GM23338 (cell line): ENCODE results near the gene FBLN1. TPM values are rescaled to one million over a fixed set of nuclear protein-coding genes. Genes with fewer than 3 reads are reported as not detected.

Experiments
- ATAC-seq: fragments of 200-7000 bp; cut with Tn5 transposase; 3 replicates; pipeline ENCODE4 v1.9.1; 2020
- DNase-seq: peaks from one replicate; pipeline ENCODE4 v3.0.0-alpha.2; 2015; ENCODE audit warnings: low spot score
- H2AFZ ChIP-seq: fragments of 200-600 bp; sonication (generic); 2 replicates; pipeline ENCODE4 v1.8.0; 2016; ENCODE audit warnings: antibody characterized with exemption, mild to moderate bottlenecking, moderate library complexity
- H3F3A ChIP-seq: fragments of 200-600 bp; sonication (generic); replicated peaks from 2 replicates; pipeline ENCODE4 v1.8.0; 2017; ENCODE audit warnings: antibody characterized with exemption, mixed run types, low read depth
- H3K27ac ChIP-seq: fragments of 200-600 bp; sonication (generic); 2 replicates; pipeline ENCODE4 v1.6.1; 2016; ENCODE audit warnings: low read depth
- H3K27me3 ChIP-seq: fragments of 200-600 bp; sonication (generic); 2 replicates; pipeline ENCODE4 v1.8.0; 2016; ENCODE audit warnings: mild to moderate bottlenecking, mixed run types, moderate library complexity; ENCODE audit not compliant: insufficient read depth
- H3K36me3 ChIP-seq: fragments of 200-600 bp; sonication (generic); 2 replicates; pipeline ENCODE4 v1.8.0; 2016; ENCODE audit warnings: mild to moderate bottlenecking; ENCODE audit not compliant: insufficient read depth
- H3K4me1 ChIP-seq: fragments of 200-600 bp; sonication (generic); 2 replicates; pipeline ENCODE4 v1.8.0; 2016; ENCODE audit warnings: mild to moderate bottlenecking, moderate library complexity; ENCODE audit not compliant: insufficient read depth
- H3K4me2 ChIP-seq: fragments of 200-600 bp; sonication (generic); 2 replicates; pipeline ENCODE4 v1.7.1; 2017; ENCODE audit warnings: mixed run types
- H3K4me3 ChIP-seq: fragments of 200-600 bp; sonication (generic); 2 replicates; pipeline ENCODE4 v1.6.1; 2016; ENCODE audit warnings: mixed run types
- H3K79me2 ChIP-seq: fragments of 200-600 bp; sonication (generic); replicated peaks from 2 replicates; pipeline ENCODE4 v1.8.0; 2017; ENCODE audit warnings: mild to moderate bottlenecking; ENCODE audit not compliant: insufficient read depth
- H3K9me2 ChIP-seq: fragments of 200-600 bp; sonication (generic); 2 replicates; pipeline ENCODE4 v1.8.0; 2017; ENCODE audit not compliant: insufficient read depth
- H4K20me1 ChIP-seq: fragments of 200-600 bp; sonication (generic); replicated peaks from 2 replicates; pipeline ENCODE4 v1.8.0; 2017; ENCODE audit warnings: mild to moderate bottlenecking; ENCODE audit not compliant: insufficient read depth
- H3K27ac Mint-ChIP-seq: 2 replicates; pipeline ENCODE4 v1.8.0; 2020; ENCODE audit warnings: inconsistent platforms, mild to moderate bottlenecking, moderate library complexity, mixed read lengths
- H3K27me3 Mint-ChIP-seq: 3 replicates; pipeline ENCODE4 v1.8.0; 2022; ENCODE audit warnings: low read depth, mild to moderate bottlenecking, moderate library complexity, mixed read lengths, inconsistent platforms; ENCODE audit not compliant: insufficient read depth, poor library complexity
- H3K36me3 Mint-ChIP-seq: 3 replicates; pipeline ENCODE4 v1.8.0; 2021; ENCODE audit warnings: low read depth, mild to moderate bottlenecking, inconsistent platforms, moderate library complexity, mixed read lengths
- H3K4me1 Mint-ChIP-seq: 3 replicates; pipeline ENCODE4 v1.8.0; 2020; ENCODE audit warnings: mild to moderate bottlenecking, inconsistent platforms, mixed read lengths
- H3K4me3 Mint-ChIP-seq: 3 replicates; pipeline ENCODE4 v1.8.0; 2021; ENCODE audit warnings: moderate library complexity, mild to moderate bottlenecking, inconsistent platforms, mixed read lengths
- H3K9me3 Mint-ChIP-seq: 3 replicates; pipeline ENCODE4 v1.8.0; 2020; ENCODE audit warnings: moderate library complexity, mild to moderate bottlenecking, inconsistent platforms, mixed read lengths
- CREB1 ChIP-seq: fragments of 250-450 bp; sonication (Bioruptor Pico); IDR thresholded peaks from 2 replicates; pipeline ENCODE4 v1.5.0; 2020; ENCODE audit warnings: low read depth, mild to moderate bottlenecking, moderate library complexity
- ETS1 ChIP-seq: IDR thresholded peaks from 2 replicates; pipeline ENCODE4 v1.6.1; 2016; ENCODE audit warnings: antibody characterized with exemption
- EZH2phosphoT487 ChIP-seq: fragments of 200-600 bp; sonication (generic); IDR thresholded peaks from one replicate; pipeline ENCODE4 v1.8.1; 2018; ENCODE audit warnings: antibody characterized with exemption; ENCODE audit not compliant: unreplicated experiment
- JUNB ChIP-seq: IDR thresholded peaks from one replicate; pipeline ENCODE4 v1.6.1; 2016; ENCODE audit warnings: antibody characterized with exemption; ENCODE audit not compliant: unreplicated experiment
- NANOG ChIP-seq: IDR thresholded peaks from 2 replicates; pipeline ENCODE4 v1.6.1; 2016; ENCODE audit warnings: antibody characterized with exemption, borderline replicate concordance
- POLR2AphosphoS5 ChIP-seq: IDR thresholded peaks from 2 replicates; pipeline ENCODE4 v1.6.1; 2016; ENCODE audit warnings: antibody characterized with exemption, low read depth
- REST ChIP-seq: IDR thresholded peaks from one replicate; pipeline ENCODE4 v1.6.1; 2018; ENCODE audit warnings: antibody characterized with exemption; ENCODE audit not compliant: unreplicated experiment
- STAT1 ChIP-seq: IDR thresholded peaks from one replicate; pipeline ENCODE4 v1.6.1; 2016; ENCODE audit warnings: antibody characterized with exemption; ENCODE audit not compliant: unreplicated experiment
- ZNF114 ChIP-seq: fragments of 250-450 bp; sonication (Bioruptor Pico); IDR thresholded peaks from 2 replicates; pipeline ENCODE4 v1.5.0; 2020; ENCODE audit warnings: mild to moderate bottlenecking, moderate library complexity
- ZNF331 ChIP-seq: fragments of 250-450 bp; sonication (Bioruptor Pico); IDR thresholded peaks from 2 replicates; pipeline ENCODE4 v1.5.0; 2020; ENCODE audit warnings: low read depth, mild to moderate bottlenecking, moderate library complexity
- polyA plus RNA-seq: library from polyadenylated mRNA; unstranded; fragments of >200 nt; fragmentation: Nextera tagmentation; extraction: Ambion mirVana; gene quantifications from 2 replicates; pipeline ENCODE4 v1.2.1, GENCODE V29; 2016
- total RNA-seq: library from RNA; depleted of rRNA; stranded (reverse); fragments of >200 nt; shearing (Covaris generic); gene quantifications from 2 replicates; pipeline ENCODE4 v1.2.3, GENCODE V29; 2014

Gene FBLN1
- total and polyA plus RNA-seq, 2 experiments from 2014 or later, result 90.1 to 137 TPM

GRCh38 chr22:45547016-45547345 is 44.3 kb downstream of the FBLN1 start:
- H3K79me2 ChIP-seq, result no peaks in the 10 kb centered on the region
- H3K4me3 Mint-ChIP-seq, result no peak overlapping the region
- H3K4me3 ChIP-seq, result no peak overlapping the region
- H3K36me3 ChIP-seq, result peaks cover 16% of the 10 kb centered on the region; the same call in 1 of the 2 replicates
- H3K9me3 Mint-ChIP-seq, result no peaks in the 10 kb centered on the region
- no peak overlapping the region for H3K27ac ChIP-seq
- H3K27me3 ChIP-seq, result no peaks in the 10 kb centered on the region
- H3F3A ChIP-seq, result no peaks in the 10 kb centered on the region
- DNase-seq (no peak), ATAC-seq (no peak)
- TF ChIP-seq JUNB (no peak), ZNF114 (CRISPR knock-in tag) (no peak)
- H3K4me2 ChIP-seq, result no peak overlapping the region
- H3K4me1 ChIP-seq, result no peaks in the 10 kb centered on the region
- no peak overlapping the region for H2AFZ ChIP-seq
- H3K27ac Mint-ChIP-seq, result no peak overlapping the region
- no peaks in the 10 kb centered on the region for H3K4me1 Mint-ChIP-seq
- no peaks in the 10 kb centered on the region for H4K20me1 ChIP-seq
- no peaks in the 10 kb centered on the region for H3K9me2 ChIP-seq
- peaks cover 71% of the 10 kb centered on the region for H3K36me3 Mint-ChIP-seq
- H3K27me3 Mint-ChIP-seq, result no peaks in the 10 kb centered on the region

GRCh38 chr22:45547731-45548130 is 45.0 kb downstream of the FBLN1 start:
- Histone ChIP-seq H3K9me2 (no peaks in the 10 kb centered on the region), H3K27ac (no peak overlapping the region), H3F3A (no peaks in the 10 kb centered on the region), H3K4me1 (no peaks in the 10 kb centered on the region), H3K4me3 (no peak overlapping the region), H3K4me2 (no peak overlapping the region), H2AFZ (no peak overlapping the region), H4K20me1 (no peaks in the 10 kb centered on the region), H3K36me3 (peaks cover 16% of the 10 kb centered on the region; the same call in 1 of the 2 replicates), H3K79me2 (no peaks in the 10 kb centered on the region), H3K27me3 (no peaks in the 10 kb centered on the region)
- ATAC-seq (no peak), DNase-seq (no peak)
- H3K9me3 Mint-ChIP-seq, result no peaks in the 10 kb centered on the region
- no peaks in the 10 kb centered on the region for H3K27me3 Mint-ChIP-seq
- no peak overlapping the region; the same call in 1 of the 2 replicates for H3K27ac Mint-ChIP-seq
- peaks cover 70% of the 10 kb centered on the region for H3K36me3 Mint-ChIP-seq
- H3K4me1 Mint-ChIP-seq, result peaks cover 2% of the 10 kb centered on the region; the same call in 1 of the 3 replicates
- TF ChIP-seq ZNF114 (CRISPR knock-in tag) (no peak), JUNB (no peak), ZNF331 (CRISPR knock-in tag) (no peak), STAT1 (no peak), NANOG (no peak), EZH2phosphoT487 (no peak)
- no peak overlapping the region for H3K4me3 Mint-ChIP-seq

GRCh38 chr22:45548247-45548840 is 45.7 kb downstream of the FBLN1 start:
- Mint-ChIP-seq H3K4me1 (peaks cover 6% of the 10 kb centered on the region), H3K9me3 (no peaks in the 10 kb centered on the region), H3K27me3 (no peaks in the 10 kb centered on the region), H3K4me3 (no peak overlapping the region), H3K36me3 (peaks cover 67% of the 10 kb centered on the region), H3K27ac (no peak overlapping the region)
- H3K4me3 ChIP-seq, result no peak overlapping the region
- H3F3A ChIP-seq, result no peaks in the 10 kb centered on the region
- no peaks in the 10 kb centered on the region for H3K9me2 ChIP-seq
- H3K27ac ChIP-seq, result no peak overlapping the region
- H2AFZ ChIP-seq, result no peak overlapping the region
- H3K4me2 ChIP-seq, result no peak overlapping the region
- DNase-seq, result no peak
- H3K36me3 ChIP-seq, result peaks cover 12% of the 10 kb centered on the region; the same call in 1 of the 2 replicates
- no peak for ATAC-seq
- peaks cover under 1% of the 10 kb centered on the region; the same call in 1 of the 2 replicates for H3K4me1 ChIP-seq
- H3K27me3 ChIP-seq, result no peaks in the 10 kb centered on the region
- H4K20me1 ChIP-seq, result no peaks in the 10 kb centered on the region
- H3K79me2 ChIP-seq, result no peaks in the 10 kb centered on the region
- no peak for TF ChIP-seq EZH2phosphoT487
- no peak for TF ChIP-seq CREB1
- no peak for TF ChIP-seq POLR2AphosphoS5
- no peak for TF ChIP-seq ETS1
- no peak for TF ChIP-seq ZNF331 (CRISPR knock-in tag)
- TF ChIP-seq REST, result no peak
- no peak for TF ChIP-seq STAT1
